ENCODE results near the gene PPM1E.

GRCh38 chr17:58763263-58763662 lies 7.6 kb downstream of the PPM1E start:
- TF ChIP-seq CTCF (IDR thresholded peaks at IDR 0.05) (no peak), SIN3A (IDR thresholded peaks at IDR 0.05; ENCODE audit: borderline replicate concordance, insufficient read depth, low read depth, low read length) (no peak)
- TF ChIP-seq, protein P1, sequence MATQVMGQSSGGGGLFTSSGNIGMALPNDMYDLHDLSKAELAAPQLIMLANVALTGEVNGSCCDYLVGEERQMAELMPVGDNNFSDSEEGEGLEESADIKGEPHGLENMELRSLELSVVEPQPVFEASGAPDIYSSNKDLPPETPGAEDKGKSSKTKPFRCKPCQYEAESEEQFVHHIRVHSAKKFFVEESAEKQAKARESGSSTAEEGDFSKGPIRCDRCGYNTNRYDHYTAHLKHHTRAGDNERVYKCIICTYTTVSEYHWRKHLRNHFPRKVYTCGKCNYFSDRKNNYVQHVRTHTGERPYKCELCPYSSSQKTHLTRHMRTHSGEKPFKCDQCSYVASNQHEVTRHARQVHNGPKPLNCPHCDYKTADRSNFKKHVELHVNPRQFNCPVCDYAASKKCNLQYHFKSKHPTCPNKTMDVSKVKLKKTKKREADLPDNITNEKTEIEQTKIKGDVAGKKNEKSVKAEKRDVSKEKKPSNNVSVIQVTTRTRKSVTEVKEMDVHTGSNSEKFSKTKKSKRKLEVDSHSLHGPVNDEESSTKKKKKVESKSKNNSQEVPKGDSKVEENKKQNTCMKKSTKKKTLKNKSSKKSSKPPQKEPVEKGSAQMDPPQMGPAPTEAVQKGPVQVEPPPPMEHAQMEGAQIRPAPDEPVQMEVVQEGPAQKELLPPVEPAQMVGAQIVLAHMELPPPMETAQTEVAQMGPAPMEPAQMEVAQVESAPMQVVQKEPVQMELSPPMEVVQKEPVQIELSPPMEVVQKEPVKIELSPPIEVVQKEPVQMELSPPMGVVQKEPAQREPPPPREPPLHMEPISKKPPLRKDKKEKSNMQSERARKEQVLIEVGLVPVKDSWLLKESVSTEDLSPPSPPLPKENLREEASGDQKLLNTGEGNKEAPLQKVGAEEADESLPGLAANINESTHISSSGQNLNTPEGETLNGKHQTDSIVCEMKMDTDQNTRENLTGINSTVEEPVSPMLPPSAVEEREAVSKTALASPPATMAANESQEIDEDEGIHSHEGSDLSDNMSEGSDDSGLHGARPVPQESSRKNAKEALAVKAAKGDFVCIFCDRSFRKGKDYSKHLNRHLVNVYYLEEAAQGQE (IDR thresholded peaks at IDR 0.05; ENCODE audit: insufficient read depth in 1 of 2, low read depth in 2 of 2, low read length in 1 of 2), result no peak
